Fibroblast of mammary gland (primary cell): ENCODE results near the gene KRCC1.

ENCODE experiments used
- DNase-seq: peaks from one replicate; pipeline ENCODE4 v3.0.0-alpha.2; 2010; ENCODE audit warnings: low read depth
- H3K4me3 ChIP-seq: 2 replicates; pipeline ENCODE4 v1.5.1; 2011; ENCODE audit warnings: low read depth, mild to moderate bottlenecking, low read length, moderate library complexity; ENCODE audit not compliant: control insufficient read depth
- TF ChIP-seq, protein P1 (sequence below): conservative IDR thresholded peaks from 2 replicates; pipeline ENCODE4 v1.5.1; 2011; ENCODE audit warnings: low read depth, low read length, inconsistent platforms; ENCODE audit not compliant: control insufficient read depth, insufficient read depth

Gene KRCC1

DNA sequence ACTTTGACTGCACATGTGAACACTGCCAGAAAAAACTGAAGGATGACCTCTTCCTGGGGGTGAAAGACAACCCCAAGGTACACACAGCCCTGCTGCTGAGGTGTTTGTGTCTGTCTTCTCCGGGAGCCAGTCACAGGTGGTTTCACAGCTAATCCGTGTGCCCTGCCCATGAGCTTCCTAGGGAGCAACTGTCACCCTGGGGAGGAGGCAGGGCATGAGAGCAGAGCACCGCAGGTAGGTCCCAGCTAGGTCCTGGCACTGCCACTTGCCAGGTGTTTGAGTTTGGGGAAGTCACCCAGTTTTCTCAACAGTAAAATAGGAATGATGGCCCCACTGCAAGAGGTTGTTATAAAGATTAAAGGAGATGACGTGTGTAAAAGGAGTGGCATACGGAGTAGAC is 41.1 kb upstream of the KRCC1 start:
- no peak for DNase-seq
- H3K4me3 ChIP-seq = no peak overlapping the region
- TF ChIP-seq, protein P1, sequence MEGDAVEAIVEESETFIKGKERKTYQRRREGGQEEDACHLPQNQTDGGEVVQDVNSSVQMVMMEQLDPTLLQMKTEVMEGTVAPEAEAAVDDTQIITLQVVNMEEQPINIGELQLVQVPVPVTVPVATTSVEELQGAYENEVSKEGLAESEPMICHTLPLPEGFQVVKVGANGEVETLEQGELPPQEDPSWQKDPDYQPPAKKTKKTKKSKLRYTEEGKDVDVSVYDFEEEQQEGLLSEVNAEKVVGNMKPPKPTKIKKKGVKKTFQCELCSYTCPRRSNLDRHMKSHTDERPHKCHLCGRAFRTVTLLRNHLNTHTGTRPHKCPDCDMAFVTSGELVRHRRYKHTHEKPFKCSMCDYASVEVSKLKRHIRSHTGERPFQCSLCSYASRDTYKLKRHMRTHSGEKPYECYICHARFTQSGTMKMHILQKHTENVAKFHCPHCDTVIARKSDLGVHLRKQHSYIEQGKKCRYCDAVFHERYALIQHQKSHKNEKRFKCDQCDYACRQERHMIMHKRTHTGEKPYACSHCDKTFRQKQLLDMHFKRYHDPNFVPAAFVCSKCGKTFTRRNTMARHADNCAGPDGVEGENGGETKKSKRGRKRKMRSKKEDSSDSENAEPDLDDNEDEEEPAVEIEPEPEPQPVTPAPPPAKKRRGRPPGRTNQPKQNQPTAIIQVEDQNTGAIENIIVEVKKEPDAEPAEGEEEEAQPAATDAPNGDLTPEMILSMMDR = no peak

DNA sequence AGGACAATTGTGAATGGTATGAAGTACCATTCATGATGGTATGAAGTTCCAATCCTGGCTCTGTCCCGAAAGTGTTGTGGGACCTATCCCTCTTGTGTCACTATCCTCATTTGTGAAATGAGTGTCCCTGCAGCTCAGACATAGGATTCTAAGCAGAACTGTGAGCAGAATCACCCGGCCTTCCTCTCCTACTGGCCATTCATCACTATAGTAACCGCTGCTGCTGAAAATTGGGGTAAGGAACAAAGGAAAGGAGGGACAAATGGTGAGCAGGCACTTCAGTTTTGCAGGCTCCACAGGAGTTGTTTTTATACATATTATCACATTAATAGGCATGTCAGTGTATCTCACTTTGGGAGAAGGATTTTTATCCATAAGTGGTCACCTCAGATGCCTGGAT is 39.4 kb upstream of the KRCC1 start:
- TF ChIP-seq, protein P1 = no peak
- no peak overlapping the region for H3K4me3 ChIP-seq
- no peak for DNase-seq

DNA sequence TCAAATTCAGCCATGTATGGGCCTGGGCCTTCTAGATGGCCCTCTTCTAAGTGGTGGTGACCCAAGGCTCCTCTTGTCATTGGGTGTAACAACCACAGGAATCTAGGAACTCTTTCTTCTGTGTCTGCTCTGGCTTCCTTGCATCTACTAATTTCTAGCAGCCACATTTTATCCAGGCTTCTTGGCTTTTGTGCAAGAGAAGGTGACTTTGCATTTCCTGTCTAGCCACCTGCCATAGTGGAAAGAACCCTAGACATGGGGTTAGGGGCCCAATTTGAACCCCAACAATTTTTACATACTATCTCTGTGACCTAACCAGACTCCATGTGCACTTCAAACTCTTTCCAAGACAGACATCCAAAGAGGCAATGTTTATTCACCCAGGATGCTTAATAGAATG is 37.2 kb upstream of the KRCC1 start:
- TF ChIP-seq, protein P1 = no peak
- no peak overlapping the region for H3K4me3 ChIP-seq
- no peak for DNase-seq

DNA sequence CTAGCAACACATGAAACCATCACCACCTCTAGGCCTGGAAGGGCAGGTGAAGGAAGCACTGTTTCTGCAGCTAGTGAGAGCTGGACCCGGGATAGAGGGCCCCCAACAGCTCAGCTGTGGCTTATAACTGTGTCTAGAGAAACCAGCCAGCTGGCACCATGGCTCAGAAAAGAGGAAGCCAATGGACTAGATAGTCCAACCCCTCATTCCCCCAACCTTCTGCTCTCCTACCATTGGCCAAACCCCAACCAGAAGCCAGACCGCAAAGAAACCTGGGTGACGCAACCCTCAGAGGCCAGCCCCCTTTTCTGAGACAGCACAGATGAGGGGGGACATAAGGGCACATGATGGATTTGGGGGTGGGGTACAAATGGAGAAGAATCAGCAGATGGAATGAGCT is 36.4 kb upstream of the KRCC1 start:
- no peak overlapping the region for H3K4me3 ChIP-seq
- no peak for DNase-seq
- TF ChIP-seq, protein P1 = no peak

DNA sequence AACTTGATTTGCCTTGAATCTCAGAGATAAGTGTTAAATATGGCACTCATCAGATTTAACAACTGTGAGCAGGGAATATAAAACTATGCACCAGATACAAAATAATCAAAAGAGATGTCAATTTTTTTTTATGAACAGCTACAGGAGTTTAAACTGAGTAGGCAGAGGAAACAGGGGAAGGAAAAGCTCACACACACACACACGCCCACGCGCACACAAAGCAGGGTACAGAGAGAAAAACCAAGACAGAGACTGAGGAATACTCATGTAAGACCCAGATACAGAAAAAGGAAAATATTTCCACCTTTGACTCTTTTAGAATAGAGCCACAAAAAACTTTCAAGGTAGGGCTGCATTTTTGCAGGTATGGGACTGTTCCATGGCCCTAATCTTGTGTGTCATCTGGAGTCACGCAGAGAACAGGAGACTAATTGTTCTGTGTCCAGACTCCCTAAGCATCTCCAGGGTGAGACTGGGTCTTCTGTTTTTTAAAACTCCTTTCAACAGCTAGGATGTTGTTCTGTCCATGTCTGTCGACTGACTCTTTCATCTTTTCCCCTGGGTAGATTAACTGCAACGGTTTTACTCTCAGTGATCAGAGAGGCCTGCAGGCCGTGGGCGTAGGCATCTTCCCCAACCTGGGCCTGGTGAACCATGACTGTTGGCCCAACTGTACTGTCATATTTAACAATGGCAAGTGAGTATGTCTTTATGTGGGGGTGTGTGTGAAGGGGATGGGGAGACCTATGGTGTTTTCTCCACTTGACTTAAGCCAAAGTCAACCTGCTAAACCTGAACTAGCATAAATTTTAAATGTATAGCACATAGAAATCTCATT is 35.1 kb upstream of the KRCC1 start:
- TF ChIP-seq, protein P1 = no peak
- no peak overlapping the region for H3K4me3 ChIP-seq
- DNase-seq = no peak

DNA sequence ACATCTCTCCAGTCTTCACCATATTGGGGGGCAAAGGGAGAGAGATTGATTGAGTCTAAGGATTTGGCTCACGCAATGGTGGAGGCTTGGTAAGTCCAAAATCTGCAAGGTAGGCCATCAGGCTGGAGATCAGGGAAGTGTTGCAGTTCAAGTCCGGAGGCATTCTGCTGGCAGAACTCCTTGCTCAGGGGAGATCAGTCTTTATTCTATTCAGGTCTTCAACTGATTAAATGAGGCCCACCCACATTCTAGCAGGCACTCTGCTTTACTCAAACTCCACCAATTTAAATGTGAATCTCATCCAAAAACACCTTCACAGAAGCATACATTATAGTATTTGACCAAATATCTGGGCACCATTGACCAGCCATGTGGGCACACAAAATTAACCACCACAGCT is 33.4 kb upstream of the KRCC1 start:
- H3K4me3 ChIP-seq = no peak overlapping the region
- DNase-seq = no peak
- TF ChIP-seq, protein P1 = no peak
